Eye (tissue), 1 donor: Measurements from ENCODE around the gene CD74.

Experiments used
- DNase-seq: peaks from one replicate; pipeline ENCODE4 v3.0.0-alpha.2; 2015

CD74 gene

GRCh38 chr5:150396267-150396666, 16.4 kb downstream of the CD74 start:
- no peak for DNase-seq

- DNase-seq: no peak
Observed at GRCh38 chr5:150395688-150395975, 17.1 kb downstream of the CD74 start.

- no peak for DNase-seq
Observed at GRCh38 chr5:150394912-150395687, 17.6 kb downstream of the CD74 start.

GRCh38 chr5:150394131-150394530, 18.6 kb downstream of the CD74 start:
- DNase-seq: no peak

- no peak for DNase-seq
Observed at GRCh38 chr5:150393096-150393645, 19.5 kb downstream of the CD74 start.

- no peak for DNase-seq
Observed at GRCh38 chr5:150392680-150393079, 20.0 kb downstream of the CD74 start.

GRCh38 chr5:150391986-150392385, 20.7 kb downstream of the CD74 start:
- DNase-seq: no peak

GRCh38 chr5:150391064-150391834, 21.5 kb downstream of the CD74 start:
- no peak for DNase-seq

GRCh38 chr5:150389531-150390266, 23.0 kb downstream of the CD74 start:
- DNase-seq: no peak

GRCh38 chr5:150386024-150386855, 26.5 kb downstream of the CD74 start:
- DNase-seq: no peak

- no peak for DNase-seq
Observed at GRCh38 chr5:150384701-150385100, 28.0 kb downstream of the CD74 start.

- DNase-seq: peak; percentile 16
Observed at GRCh38 chr5:150377964-150378694, 34.6 kb downstream of the CD74 start.

- no peak for DNase-seq
Observed at GRCh38 chr5:150376799-150377771, 35.6 kb downstream of the CD74 start.

GRCh38 chr5:150374651-150375050, 38.1 kb downstream of the CD74 start:
- no peak for DNase-seq

GRCh38 chr5:150372639-150373038, 40.1 kb downstream of the CD74 start:
- DNase-seq: no peak

- no peak for DNase-seq
Observed at GRCh38 chr5:150368526-150368925, 44.2 kb downstream of the CD74 start.

GRCh38 chr5:150364004-150364403, 48.7 kb downstream of the CD74 start:
- DNase-seq: no peak

GRCh38 chr5:150363185-150363584, 49.5 kb downstream of the CD74 start:
- no peak for DNase-seq

- DNase-seq: no peak
Observed at GRCh38 chr5:150361301-150361700, 51.4 kb downstream of the CD74 start.

GRCh38 chr5:150358261-150359095, 54.2 kb downstream of the CD74 start:
- DNase-seq: no peak
